GM12878 (cell line): Measurements from ENCODE around the gene ACTR10.

Source experiments
- REST ChIP-seq: IDR thresholded peaks from 2 replicates; pipeline ENCODE4 v1.6.1; 2012; ENCODE audit warnings: mild to moderate bottlenecking, low read depth, low read length
- ZNF274 ChIP-seq: IDR thresholded peaks from one replicate; pipeline ENCODE4 v1.8.0; 2011; ENCODE audit not compliant: insufficient read length, insufficient read depth

- TF ChIP-seq ZNF274 (no peak), REST (no peak)
Measured at GRCh38 chr14:58249611-58250010, 49.7 kb downstream of the ACTR10 start.
